A549 treated with Mapracorat at 1 μM for 4 hours (cell line): ENCODE results near the gene TCEA2. TPM values are rescaled to one million over a fixed set of nuclear protein-coding genes. Genes with fewer than 3 reads are reported as not detected.

Experiments used
- total RNA-seq: library from RNA; stranded (reverse); fragments of 200-300 nt; extraction: Qiagen RNA extraction; gene quantifications from 5 replicates; pipeline ENCODE4 v1.2.3, GENCODE V29; 2022

The TCEA2 gene
- total RNA-seq: 30.7 to 50.1 TPM (median 46.7 TPM) in 5 replicates

DNA sequence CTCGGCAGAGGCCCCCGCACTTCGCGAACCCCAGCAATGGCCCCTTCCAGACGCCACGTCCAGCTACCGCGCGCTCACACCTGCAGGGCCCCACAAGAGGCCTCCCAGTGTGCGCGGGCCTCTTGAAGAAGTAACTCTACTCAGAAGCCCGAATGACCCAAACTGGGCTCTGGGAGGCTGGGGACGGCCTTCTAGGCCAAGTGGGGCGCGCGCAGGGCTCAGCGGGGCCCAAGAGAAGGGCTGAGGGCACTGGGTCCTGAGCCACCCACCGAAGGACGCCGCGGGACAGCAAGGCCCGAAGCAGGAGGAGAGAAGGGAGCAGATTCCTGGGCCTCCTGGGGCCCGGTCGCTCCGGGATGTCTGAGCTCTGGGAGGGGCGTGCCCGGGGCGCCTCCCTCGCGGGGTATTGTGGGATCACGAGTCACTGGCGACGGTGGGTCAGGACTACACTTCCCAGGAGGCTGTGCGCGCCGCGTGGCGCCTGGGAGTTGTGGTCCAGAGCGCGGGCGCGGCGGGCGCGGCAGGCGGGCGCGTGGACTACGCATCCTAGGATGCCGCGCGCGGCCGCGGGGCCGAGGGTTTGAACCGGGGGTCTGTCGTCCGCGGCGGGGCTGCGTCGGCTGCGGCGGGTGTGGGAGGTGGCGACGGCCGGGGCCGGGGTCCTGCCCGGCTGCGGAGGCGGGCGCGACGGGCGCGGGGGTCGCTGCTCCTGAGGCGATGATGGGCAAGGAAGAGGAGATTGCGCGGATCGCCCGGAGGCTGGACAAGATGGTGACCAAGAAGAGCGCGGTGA, at the start of gene TCEA2:
TSS of gene TCEA2 (plus strand) at position 603 of the 793 bp plus-strand sequence. CDS start at position 718, 115 bp downstream.

DNA sequence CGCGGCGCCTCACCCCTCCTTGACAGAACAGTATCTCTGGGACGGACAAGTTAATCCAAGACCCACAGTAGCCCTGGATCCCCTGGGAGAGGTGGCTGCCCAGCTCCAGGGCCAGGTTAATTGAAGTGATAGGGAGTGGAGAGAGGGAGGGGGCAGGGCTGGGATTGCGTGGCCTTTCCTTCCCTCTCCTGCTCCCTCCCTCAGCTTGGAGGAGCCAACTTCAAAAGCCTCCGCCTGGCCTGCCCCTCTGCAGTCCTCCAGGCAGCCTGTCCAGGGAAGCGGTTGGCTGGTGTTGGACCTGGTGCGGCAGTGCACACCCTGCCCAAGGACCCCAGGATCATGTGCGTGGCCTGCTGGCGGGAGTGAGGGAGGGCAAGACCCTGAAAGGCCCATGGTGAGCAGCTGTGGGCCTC, 27.1 kb upstream of the TCEA2 start, which contains the start of gene C20orf204:
TSS of gene C20orf204 (plus strand) at position 250 of the 413 bp plus-strand sequence. CDS start at position 392, 142 bp downstream.

DNA sequence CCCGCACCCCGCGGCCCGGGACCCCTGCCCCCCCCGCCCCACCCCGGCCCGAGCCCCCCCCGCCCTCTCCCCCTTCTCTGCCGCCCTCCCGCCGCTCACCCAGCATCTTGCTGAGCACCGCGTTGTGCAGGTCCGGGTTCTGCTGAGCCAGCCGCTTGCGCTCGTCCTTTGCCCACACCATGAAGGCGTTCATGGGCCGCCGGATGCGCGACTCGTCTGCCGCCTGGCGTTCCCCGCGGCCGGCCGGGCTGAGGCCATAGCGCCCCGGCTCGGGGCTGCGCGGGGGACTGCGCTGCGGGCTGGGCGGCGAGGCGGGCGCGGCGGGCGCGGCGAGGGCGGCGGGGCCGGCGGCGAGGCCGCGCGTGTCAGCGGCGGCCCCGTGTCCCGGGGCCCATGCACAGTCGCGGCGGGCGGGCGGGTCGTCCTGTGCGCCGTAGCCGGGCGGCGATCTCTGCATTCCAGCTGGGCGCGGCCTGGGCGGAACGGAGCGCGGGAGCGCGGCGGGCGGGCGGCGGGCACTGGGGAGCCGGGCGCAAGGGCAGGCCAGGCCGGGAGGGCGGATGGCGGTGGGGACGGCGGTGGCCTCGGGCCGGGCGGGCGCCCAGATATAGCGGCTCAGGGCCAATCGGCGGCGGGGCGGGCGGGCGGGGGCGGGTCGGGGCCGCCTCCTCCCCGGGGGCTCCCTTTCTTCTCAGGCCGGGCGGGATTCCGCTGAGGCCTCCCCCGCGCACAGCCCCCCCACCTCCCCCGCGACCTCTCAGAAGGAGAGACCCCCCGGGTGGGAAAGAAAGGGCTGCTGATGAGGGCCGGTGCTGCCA, 13.7 kb upstream of the TCEA2 start, which contains the start of gene SOX18:
TSS of gene SOX18 (minus strand) at position 580 of the 818 bp plus-strand sequence. CDS start at position 457, 123 bp downstream.

DNA sequence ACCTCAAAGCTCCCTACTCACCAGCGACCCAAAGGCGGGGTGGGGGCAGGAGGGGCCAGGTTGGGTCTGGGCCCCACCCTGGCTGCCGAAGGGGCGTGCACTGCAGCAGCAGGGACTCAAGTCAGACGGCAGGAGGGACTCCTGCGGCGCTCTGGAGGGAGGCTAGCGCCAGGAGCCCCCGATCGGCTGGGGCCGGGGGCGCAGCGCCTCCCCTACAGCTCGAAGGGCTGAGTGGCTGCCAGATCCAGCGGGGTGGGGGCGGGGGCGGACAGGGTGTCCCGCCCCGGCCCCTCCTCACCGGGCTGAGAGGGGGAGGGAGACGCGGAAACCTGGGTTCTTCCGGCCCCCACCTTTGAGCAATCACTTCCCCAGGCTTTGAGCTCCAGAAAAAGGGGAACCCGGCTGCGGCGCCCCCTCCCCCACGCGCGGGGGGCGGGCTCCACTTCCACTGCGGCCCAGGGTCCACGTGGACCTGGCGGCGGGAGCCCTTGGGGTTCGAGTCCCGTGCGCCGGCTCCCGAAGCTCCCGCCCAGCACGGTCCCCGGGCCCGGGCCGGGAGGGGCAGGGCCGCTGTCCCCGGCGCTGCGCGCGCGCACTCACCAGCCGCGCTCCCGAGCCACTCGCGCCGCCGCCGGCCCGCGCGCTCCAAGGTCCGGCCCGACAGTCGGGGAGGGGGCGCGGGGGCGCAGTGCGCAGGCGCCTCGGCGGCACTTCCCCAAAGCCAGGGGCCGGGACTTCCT, 16.4 kb downstream of the TCEA2 start, which contains the start of gene RGS19:
TSS of gene RGS19 (minus strand) at position 246 of the 740 bp plus-strand sequence. CDS start 2,632 bp downstream, outside the sequence.

DNA sequence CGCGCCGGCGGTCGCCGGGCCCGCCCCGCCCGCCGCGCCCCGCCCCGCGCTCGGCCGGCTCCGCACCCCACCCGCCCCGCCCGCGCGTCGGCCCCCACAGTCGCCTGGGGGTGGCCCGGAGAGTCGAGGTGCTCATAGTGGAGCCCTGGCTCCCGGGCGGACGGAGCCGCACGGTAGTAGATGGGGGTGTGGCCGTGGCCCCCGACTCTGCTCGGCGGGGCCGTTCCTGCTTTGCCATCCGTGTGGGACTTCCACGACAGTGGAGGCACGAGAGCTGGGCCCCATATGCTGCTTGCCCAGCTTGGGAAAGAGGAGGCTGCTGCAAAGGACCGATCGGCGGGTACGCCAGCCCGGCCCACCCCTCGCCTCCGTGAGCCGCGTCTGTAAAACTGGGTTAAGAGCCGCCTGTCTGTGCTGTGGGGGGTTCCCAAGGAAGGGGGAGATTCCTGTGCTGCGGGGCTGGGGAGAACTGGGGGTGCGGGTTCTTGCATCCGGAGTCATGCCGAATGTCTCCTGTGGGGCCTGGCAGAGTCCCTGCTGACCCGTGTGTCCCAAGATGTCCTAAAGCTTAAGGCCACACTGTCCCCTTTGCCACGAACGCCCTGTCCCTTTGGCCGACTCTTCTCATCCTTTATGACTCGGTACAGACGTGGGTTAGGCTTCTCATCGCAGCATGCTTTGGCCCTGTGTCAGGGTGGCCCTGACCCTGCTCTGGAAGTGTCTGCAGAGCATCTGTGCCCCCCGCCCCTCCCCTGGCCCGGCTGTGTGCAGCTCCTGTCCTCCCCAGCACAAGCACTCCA, 17.2 kb downstream of the TCEA2 start, which contains the start of gene OPRL1:
TSS of gene OPRL1 (plus strand) at position 70 of the 800 bp plus-strand sequence. CDS start 12,639 bp downstream, outside the sequence.

DNA sequence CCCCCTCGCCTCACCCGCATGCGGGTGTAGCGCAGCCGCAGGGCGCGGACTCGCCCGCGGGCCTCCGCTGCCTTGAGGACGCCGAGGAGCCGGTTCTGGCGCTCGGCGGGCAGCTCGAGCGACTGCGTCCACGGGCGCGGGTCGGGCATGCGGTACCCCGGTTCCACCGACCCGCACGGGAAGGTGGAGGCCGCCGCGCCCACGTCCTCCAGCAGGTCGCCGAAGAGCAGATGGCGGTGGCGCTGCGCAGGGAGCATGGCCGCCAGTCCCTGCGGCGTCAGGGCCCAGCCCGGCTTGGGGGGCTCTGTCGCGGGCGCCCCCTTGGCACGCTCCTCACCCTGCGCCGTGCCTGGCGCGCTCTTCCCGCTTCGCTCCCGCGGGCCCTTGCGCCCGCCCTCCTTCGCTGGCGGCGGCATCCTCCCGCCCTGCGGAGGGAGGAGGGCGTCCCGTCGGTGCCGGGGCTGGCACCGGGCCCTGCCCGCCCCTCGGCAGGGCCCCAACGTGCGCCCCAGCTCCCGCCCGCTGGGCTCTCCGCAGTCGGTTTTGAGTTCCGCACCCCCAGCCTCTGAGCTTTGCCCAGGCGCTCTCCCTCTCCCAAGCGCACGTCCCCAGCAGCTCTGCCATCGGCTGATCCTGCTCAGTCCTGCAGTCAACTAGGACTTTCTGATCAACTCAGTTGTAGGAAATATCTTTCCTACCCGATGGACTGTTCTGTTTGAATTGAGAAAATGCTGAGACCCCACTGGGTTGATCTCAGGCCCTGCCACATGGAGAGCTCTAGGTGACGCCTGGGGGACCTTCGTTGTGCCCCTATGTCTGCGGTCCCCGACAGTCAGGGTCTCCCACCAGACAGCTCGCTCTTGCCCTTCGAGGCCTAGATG, 21.0 kb downstream of the TCEA2 start, which contains the start of gene LKAAEAR1:
TSS of gene LKAAEAR1 (minus strand) at position 595 of the 881 bp plus-strand sequence. CDS start at position 416, 179 bp downstream.

DNA sequence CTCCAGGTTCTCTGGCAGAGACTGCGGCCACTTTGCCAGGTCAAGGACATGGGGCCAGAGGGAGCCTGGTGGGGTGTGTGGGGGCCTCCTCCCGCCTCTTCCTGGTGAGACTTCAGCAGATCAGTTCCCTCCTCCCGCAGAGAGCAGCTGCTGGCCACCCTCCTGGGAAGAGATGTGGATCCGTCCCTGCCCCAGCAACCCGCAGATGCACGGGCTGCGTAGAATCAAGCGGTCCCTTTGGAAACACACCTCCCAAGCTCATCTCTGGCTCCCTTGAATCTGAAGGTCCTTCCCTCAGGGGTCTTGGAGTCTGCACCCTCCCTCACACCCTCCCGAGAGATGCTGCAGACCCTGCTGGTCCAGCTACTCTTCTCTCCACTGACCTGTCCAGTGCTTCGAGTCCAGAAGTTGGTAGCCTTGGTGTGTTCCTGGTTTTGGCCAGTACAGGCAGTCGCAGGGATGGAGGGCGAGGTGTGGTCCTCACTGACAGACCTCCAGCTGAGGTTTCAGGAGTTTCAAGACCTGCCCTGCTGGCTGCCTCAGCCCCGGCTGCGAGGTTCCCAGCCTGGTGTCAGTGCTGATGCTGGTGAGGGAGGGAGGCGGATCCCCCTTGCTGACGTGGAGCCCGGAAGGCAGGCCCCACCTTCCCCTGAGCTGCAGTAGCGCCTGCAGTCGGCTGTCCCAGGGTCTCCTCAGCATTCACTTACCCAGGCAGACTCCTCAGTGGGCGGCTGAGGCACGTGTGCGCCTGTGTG, 44.2 kb downstream of the TCEA2 start, which contains the start of gene NPBWR2:
TSS of gene NPBWR2 (minus strand) at position 585 of the 755 bp plus-strand sequence. CDS start 734 bp downstream, outside the sequence.

Other genes starting within 250 kb of the TCEA2 start
- 0.75 to 1.1 TPM (median 0.92 TPM) in 5 replicates for gene ZBTB46, start 231.9 kb upstream of the TCEA2 start, total RNA-seq
- not detected in 5 replicates for gene ABHD16B, start 201.7 kb upstream of the TCEA2 start, total RNA-seq
- 126 to 137 TPM (median 132 TPM) in 5 replicates for gene TPD52L2, start 197.9 kb upstream of the TCEA2 start, total RNA-seq
- gene DNAJC5, start 168.1 kb upstream of the TCEA2 start, total RNA-seq: 22.6 to 29.0 TPM (median 28.3 TPM) in 5 replicates
- gene UCKL1, start 106.8 kb upstream of the TCEA2 start, total RNA-seq: 25.1 to 39.5 TPM (median 33.0 TPM) in 5 replicates
- 9.0 to 13.6 TPM (median 12.2 TPM) in 5 replicates for gene ZNF512B, start 93.3 kb upstream of the TCEA2 start, total RNA-seq
- gene SAMD10, start 83.6 kb upstream of the TCEA2 start, total RNA-seq: not detected in 5 replicates
- 49.2 to 55.6 TPM (median 53.8 TPM) in 5 replicates for gene PRPF6, start 82.1 kb upstream of the TCEA2 start, total RNA-seq
- gene C20orf204, start 27.0 kb upstream of the TCEA2 start, total RNA-seq: 0.15 to 0.65 TPM (median 0.42 TPM) in 5 replicates
- 1.1 to 2.7 TPM (median 2.3 TPM) in 5 replicates for gene SOX18, start 13.6 kb upstream of the TCEA2 start, total RNA-seq
- gene RGS19, start 16.3 kb downstream of the TCEA2 start, total RNA-seq: 19.9 to 36.6 TPM (median 34.3 TPM) in 5 replicates
- 0.73 to 1.2 TPM (median 0.99 TPM) in 5 replicates for gene OPRL1, start 16.9 kb downstream of the TCEA2 start, total RNA-seq
- 0.90 to 2.3 TPM (median 2.2 TPM) in 5 replicates for gene LKAAEAR1, start 21.2 kb downstream of the TCEA2 start, total RNA-seq
- not detected in 5 replicates for gene NPBWR2, start 44.4 kb downstream of the TCEA2 start, total RNA-seq
- gene MYT1, start 101.3 kb downstream of the TCEA2 start, total RNA-seq: 0.07 to 0.71 TPM (median 0.20 TPM) in 5 replicates
- 7.9 to 13.7 TPM (median 10.2 TPM) in 5 replicates for gene PCMTD2, start 192.6 kb downstream of the TCEA2 start, total RNA-seq